Measurements from ENCODE around the gene CSTPP1. TPM values are rescaled to one million over a fixed set of nuclear protein-coding genes. Genes with fewer than 3 reads are reported as not detected.

The CSTPP1 gene
- total RNA-seq, 2 experiments from 2014 or later, result 12.8 to 14.4 TPM

GRCh38 chr11:47149782-47150181, 213.2 kb downstream of the CSTPP1 start:
- ChIA-PET CTCF (interaction anchor here (1.8 to 2.0 kb wide), 2 partner anchors 11 to 259 kb away, joined by 5 to 7 read pairs; no protein-coding TSS in a partner anchor), POLR2A (no interaction called here)
- no peaks in the 10 kb centered on the region for H3K9me3 Mint-ChIP-seq
- H3K36me3 Mint-ChIP-seq (ENCODE audit: low read depth), result no peaks in the 10 kb centered on the region
- intact Hi-C loops (cut with micrococcal nuclease), result no loop called here
- H3K27me3 Mint-ChIP-seq, result no peaks in the 10 kb centered on the region
- no peak overlapping the region for H3K27ac Mint-ChIP-seq
- no peak for TF ChIP-seq CTCF (IDR thresholded peaks at IDR 0.05)
- no peak for DNase-seq
- no peak for ATAC-seq
- peaks cover 17% of the 10 kb centered on the region for H3K4me1 Mint-ChIP-seq (ENCODE audit: low read depth)
- no peak overlapping the region for H3K4me3 Mint-ChIP-seq

- no peaks in the 10 kb centered on the region for H3K9me3 Mint-ChIP-seq
- ChIA-PET POLR2A (interaction anchor here (0.5 to 1.6 kb wide), 3 partner anchors 10 to 85 kb away, joined by 3 to 4 read pairs (median 4); no protein-coding TSS in a partner anchor), CTCF (interaction anchor here (0.7 to 3.7 kb wide), 61 partner anchors 9 to 344 kb away, joined by 3 to 38 read pairs (median 6); partner anchors contain the start of genes CSTPP1 and LRP4)
- no peak for ATAC-seq
- no peaks in the 10 kb centered on the region for H3K36me3 Mint-ChIP-seq (ENCODE audit: low read depth)
- no peak overlapping the region for H3K4me3 Mint-ChIP-seq
- H3K27ac Mint-ChIP-seq, result no peak overlapping the region
- no peak for TF ChIP-seq CTCF (IDR thresholded peaks at IDR 0.05)
- H3K4me1 Mint-ChIP-seq (ENCODE audit: low read depth), result peaks cover 27% of the 10 kb centered on the region
- intact Hi-C loops (cut with micrococcal nuclease), result no loop called here
- no peak for DNase-seq
- no peaks in the 10 kb centered on the region for H3K27me3 Mint-ChIP-seq
These were observed 215.8 kb downstream of the CSTPP1 start for GRCh38 chr11:47152126-47152952.

- ChIA-PET POLR2A (interaction anchor here (0.5 to 1.6 kb wide), 4 partner anchors 10 to 85 kb away, joined by 3 to 4 read pairs (median 4); no protein-coding TSS in a partner anchor), CTCF (interaction anchor here (0.6 to 3.7 kb wide), 79 partner anchors 9 to 452 kb away, joined by 3 to 38 read pairs (median 5); partner anchors contain the start of genes CSTPP1, LRP4 and ZNF408)
- ATAC-seq (peak; percentile 74), DNase-seq (peak; percentile 69)
- peaks cover 27% of the 10 kb centered on the region for H3K4me1 Mint-ChIP-seq (ENCODE audit: low read depth)
- no peak overlapping the region for H3K4me3 Mint-ChIP-seq
- no peaks in the 10 kb centered on the region for H3K27me3 Mint-ChIP-seq
- H3K27ac Mint-ChIP-seq, result peak overlapping the region; percentile 70
- no peaks in the 10 kb centered on the region for H3K36me3 Mint-ChIP-seq (ENCODE audit: low read depth)
- peak; percentile 99 for TF ChIP-seq CTCF (IDR thresholded peaks at IDR 0.05)
- intact Hi-C loops (cut with micrococcal nuclease), result loop anchor here (1.0 kb wide), 1 partner anchor 264 kb away; no protein-coding TSS in a partner anchor
- H3K9me3 Mint-ChIP-seq, result no peaks in the 10 kb centered on the region
These were observed 216.7 kb downstream of the CSTPP1 start for GRCh38 chr11:47152953-47153950.

GRCh38 chr11:47154616-47155570, 218.3 kb downstream of the CSTPP1 start:
- intact Hi-C loops (cut with micrococcal nuclease), result no loop called here
- no peak for TF ChIP-seq CTCF (IDR thresholded peaks at IDR 0.05)
- peak overlapping the region; percentile 78 for H3K27ac Mint-ChIP-seq
- H3K4me3 Mint-ChIP-seq, result peak overlapping the region; percentile 31
- H3K36me3 Mint-ChIP-seq (ENCODE audit: low read depth), result no peaks in the 10 kb centered on the region
- H3K27me3 Mint-ChIP-seq, result no peaks in the 10 kb centered on the region
- DNase-seq (peak; percentile 65), ATAC-seq (peak; percentile 84)
- peaks cover 27% of the 10 kb centered on the region for H3K4me1 Mint-ChIP-seq (ENCODE audit: low read depth)
- H3K9me3 Mint-ChIP-seq, result no peaks in the 10 kb centered on the region
- ChIA-PET POLR2A (interaction anchor here (0.6 to 1.9 kb wide), 3 partner anchors 60 to 911 kb away, joined by 3 to 7 read pairs (median 3); partner anchors contain the start of gene DDB2), CTCF (interaction anchor here (0.7 to 3.7 kb wide), 22 partner anchors 9 to 365 kb away, joined by 3 to 38 read pairs (median 4); partner anchors contain the start of gene CSTPP1)
